ENCODE results near the gene CNTN4. TPM values are rescaled to one million over a fixed set of nuclear protein-coding genes. Genes with fewer than 3 reads are reported as not detected.
"Not testable (repeated sequence)": the region's sequence is repeated elsewhere in the genome, so short reads cannot be mapped to it uniquely, and the experiment has no call there.

The CNTN4 gene
- not detected in 2 replicates for total RNA-seq

DNA sequence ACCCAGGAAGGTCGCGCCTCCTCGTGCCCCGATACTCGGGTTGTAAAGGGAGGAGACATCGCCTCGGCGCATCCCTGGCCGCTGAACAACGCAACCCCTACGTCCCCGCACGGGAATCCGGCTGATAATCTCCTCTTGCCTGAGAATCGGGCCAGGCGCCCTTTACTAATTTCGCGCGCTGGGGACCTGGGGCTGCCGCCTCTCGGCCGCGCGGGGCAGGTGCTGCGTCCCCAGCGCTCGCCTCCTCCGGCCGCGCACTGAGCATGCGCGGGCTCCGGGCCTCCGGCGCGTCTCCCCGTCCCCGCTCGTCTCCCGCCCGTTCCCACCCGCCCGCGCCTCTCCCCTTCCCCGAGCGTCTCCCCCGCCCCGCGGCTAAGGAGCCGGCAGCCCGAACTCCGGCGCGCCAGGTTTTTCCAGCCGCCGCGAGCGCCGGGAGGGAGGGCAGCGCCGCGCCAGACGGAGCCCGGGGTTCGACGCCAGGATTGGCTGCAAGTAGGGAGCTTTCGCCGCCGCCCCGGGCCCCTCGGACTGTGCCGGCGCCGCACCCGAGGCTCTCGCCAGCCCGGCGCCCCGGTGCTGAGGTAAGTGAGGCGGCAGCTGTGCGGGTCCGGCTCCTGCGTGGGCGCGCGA lies at the start of gene CNTN4:
Gene CNTN4, plus strand, starts transcription at position 469 of the 630 bp plus-strand sequence.
- intact Hi-C loops (cut with micrococcal nuclease): no loop called here

DNA sequence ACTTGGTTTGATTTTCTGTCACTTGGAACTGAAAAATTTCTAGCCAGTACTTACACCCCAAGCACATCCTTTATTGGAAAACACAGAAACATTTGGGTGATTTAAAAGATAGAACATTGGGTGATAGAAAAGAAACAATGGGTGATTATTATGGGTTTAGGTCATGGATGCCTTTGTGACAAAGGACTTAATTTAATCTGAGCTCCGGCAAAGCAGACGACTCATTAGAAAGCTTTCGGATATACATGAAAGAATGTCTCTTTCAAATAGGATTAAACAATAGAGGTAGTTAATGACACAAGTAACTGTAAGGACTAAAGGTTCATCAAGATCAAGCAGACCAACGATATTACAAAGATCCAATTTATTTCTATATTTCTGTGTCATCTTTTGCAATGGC lies 37.3 kb upstream of the CNTN4 start:
- intact Hi-C loops (cut with micrococcal nuclease): no loop called here

DNA sequence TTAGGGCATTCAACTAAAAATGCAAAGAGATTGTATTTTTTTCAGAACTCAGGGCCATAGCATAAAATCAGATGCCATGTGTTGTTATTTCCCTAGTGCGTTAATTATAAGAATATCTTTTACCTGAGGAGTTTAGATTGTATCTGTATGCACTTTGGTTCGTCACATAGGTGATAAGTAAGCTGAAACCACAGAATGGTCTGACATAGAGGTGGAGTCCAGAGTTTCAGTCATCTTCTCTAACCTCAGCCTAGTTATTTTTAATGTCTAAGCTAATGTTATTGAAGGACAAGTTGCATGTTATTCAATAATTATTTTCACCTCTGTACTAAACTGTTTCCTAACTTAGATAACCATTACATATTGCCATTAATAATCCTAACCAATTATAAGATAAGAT lies 27.1 kb upstream of the CNTN4 start:
- intact Hi-C loops (cut with micrococcal nuclease): no loop called here

DNA sequence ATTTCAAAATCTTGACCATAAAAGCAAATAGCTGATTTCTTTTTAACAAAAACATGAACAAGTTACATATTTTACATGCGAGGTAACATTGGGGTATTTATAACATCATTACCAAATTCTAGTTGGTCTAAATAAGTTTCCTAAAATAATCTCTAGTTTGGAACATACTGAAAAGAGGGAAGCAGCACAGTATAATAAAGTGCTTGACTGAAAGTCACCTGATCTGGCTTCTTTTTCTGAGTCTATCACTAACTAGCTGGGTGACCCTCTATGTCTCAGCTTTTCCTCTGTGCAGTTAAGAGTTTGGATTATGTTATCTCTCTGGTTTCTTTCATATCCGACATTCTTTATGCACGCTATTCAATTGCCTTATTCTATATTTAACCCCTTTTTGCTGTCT lies 19.8 kb upstream of the CNTN4 start:
- intact Hi-C loops (cut with micrococcal nuclease): no loop called here

DNA sequence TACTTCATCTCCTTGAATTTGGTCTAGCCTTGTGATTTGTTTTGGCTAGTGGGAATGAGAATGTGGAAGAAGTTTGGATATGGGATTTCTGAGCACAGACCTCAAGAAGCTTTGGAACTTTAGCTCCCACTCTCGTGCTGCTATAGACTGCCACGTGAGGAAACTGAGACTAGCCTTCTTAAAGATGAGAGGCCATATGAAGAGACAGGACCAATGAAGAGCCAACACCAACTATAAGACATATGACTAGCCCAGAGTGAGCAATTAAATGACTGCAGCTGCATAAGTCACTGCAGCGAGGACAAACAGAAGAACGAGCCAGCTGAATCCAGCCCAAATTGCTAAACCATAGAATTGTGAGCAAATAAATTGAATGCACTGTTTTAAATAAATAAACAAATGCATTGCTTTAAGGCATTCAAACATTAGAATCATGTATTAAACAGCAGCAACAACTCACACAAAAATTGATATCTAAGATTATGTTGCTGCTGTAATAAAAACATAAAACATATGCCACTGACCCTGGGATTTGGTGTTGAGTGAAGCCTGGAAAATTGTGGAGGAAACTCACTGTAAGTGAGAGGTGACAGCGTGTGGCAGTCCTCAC lies 15.7 kb upstream of the CNTN4 start:
- intact Hi-C loops (cut with micrococcal nuclease): no loop called here

DNA sequence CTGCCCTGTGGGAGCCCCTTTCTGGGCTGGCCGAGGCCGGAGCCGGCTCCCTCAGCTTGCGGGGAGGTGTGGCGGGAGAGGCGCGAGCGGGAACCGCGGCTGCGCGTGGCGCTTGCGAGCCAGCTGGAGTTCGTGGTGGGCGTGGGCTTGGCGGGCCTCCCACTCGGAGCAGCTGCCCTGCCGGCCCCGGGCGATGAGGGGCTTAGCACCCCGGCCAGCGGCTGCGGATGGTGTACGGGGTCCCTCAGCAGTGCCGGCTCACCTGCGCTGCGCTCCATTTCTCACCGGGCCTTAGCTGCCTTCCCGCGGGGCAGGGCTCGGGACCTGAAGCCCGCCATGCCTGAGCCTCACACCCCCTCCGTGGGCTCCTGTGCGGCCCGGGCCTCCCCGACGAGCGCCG lies 15.1 kb upstream of the CNTN4 start:
- intact Hi-C loops (cut with micrococcal nuclease): not testable (repeated sequence)

DNA sequence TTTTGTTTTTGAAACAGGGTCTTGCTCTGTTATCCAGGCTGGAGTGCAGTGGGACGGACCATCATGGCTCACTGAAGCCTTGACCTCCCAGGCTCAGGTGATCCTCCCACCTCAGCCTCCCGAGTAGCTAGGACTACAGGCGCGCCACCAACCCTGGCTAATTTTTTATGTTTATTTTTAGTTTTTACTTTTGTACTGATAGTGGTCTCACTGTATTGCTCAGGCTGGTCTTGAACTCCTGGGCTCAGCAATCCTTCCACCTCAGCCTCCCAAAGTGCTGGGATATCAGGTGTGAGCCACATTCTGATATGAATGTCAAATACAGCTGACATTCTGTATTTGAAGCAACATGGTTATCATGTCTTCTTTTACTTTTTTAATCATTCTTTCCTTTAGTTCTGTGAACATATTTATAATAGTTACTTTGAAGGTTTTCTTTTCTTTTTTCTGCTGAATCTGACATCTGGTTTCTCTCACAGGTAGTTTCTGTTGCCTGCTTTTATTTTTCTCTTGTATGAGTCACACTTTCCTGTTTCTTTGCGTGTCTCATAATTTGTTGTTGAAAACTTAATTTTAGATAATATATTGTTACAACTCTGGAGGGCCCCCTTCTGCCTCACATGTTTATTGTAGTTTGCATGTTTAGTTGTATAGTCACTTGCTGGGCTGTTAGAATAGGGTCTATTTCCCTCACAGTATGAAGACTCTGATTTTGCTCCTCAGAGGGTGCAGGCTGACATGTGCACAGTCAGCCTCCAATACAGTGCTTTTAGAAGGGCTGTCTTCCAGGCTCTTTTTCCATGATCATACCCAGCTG lies 8.4 kb upstream of the CNTN4 start:
- intact Hi-C loops (cut with micrococcal nuclease): no loop called here

DNA sequence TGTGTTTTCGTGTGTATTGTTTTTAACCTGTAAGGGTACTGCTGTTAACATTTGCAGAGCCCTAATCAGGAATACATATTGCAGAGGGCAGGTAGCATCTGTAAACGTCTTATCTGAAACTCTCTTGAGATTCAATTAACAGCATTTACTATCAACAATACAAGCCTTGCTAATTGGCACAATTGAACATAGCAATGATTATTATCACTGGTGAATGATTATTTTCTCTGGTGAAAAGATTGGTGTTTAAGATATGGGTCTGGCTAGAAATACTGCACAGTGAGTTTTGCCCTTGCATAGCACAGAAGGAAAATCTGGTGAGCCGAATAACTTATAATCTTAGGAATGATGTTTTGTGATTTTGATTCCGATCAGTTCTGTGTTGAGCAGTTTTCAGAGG lies 5.9 kb upstream of the CNTN4 start:
- intact Hi-C loops (cut with micrococcal nuclease): no loop called here

DNA sequence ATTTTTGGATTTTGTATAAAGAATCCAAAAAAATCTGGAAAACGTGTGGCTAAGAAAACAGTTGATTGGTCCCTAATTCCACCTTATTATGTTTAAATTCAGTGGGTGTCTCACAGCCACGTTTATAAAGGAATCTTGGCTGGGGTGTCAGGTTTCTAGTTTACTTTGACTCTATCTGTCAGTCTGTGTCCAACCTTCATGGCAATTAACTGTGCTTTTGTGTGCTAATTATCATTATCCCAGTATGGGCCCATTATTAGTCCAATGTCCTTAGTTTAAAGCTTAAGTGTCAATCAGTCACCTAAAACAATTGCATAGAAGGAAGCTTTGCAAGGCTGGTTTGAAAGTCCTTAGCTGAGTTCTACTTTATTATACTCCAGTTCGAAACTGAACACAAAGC lies 3.7 kb upstream of the CNTN4 start:
- intact Hi-C loops (cut with micrococcal nuclease): no loop called here

DNA sequence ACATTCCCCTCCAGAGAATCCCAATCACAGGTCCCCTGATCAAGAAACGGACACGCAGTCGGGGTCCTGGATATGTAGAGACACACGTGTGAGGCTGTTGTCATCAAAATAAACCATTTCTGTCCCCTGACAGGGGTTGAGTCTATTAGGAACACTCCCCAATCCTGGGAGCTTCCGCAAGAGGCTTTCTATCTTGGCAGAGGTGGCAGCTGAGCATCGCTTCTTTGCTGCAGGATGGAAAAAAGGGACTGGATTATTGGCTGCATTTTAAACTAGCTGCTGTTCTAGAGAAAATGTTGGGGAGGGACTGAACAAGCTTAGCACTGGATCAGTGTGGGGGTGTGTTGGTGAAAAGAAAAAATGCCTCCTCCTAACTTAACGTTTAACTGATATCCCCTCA lies 2.5 kb upstream of the CNTN4 start:
- intact Hi-C loops (cut with micrococcal nuclease): no loop called here

DNA sequence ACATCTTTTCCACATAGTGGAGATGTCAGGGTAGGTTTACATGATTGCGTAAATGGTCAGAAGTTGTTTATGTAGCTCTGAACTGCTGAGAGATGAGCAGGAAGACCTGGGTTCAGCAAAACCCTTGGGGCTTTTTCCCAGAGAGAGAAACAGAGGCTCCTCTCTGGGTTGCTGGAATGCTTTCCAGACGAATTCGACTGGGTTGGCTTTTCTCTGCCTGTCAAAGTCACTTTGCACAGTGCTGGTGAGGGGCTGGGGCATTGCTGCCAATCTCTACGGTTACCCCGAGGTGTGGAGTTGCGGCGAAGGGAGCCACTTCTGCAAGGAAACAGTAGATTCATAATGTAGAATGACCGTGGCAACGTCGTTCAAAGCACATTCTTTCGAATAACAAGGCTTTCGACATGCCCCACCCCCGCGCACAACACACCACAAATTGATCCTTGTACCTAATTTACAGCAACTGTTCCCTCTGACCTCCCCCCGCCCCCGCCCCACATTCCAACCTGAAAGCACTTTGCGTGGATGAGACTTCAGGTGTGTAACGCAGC lies 950 bp upstream of the CNTN4 start:
- intact Hi-C loops (cut with micrococcal nuclease): no loop called here

DNA sequence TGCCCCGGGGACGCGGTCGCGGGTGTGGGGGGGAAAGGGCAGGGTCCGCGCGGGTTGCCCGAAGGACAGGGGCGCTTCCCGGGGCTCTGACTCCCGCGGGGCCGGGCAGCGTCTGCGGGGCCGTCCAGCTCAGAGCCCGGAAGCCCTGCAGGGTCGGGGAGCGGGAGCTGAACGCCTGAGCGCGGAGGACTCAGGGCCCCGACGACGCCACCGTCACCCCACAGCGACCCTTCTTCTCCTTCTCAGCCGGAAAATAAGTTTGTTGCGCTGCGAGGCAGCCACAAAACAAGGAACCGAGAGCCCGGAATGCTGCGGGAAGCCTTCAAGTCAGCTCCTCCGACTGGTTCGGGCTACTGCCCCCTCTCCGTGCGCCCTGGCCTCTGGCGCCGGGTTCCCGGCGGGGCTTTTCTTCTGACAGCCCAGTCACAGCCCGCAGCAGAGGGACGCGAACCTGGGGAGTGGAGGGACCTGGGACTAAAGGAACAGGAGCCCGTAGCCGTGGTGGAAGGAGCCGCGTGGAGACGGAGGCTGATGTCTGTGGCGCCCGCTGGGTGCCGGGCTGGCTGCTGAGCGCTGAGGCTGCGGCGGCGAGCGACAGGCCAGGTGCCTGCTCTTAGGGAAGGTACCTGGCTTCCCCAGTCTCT lies 484 bp downstream of the CNTN4 start:
- intact Hi-C loops (cut with micrococcal nuclease): no loop called here

DNA sequence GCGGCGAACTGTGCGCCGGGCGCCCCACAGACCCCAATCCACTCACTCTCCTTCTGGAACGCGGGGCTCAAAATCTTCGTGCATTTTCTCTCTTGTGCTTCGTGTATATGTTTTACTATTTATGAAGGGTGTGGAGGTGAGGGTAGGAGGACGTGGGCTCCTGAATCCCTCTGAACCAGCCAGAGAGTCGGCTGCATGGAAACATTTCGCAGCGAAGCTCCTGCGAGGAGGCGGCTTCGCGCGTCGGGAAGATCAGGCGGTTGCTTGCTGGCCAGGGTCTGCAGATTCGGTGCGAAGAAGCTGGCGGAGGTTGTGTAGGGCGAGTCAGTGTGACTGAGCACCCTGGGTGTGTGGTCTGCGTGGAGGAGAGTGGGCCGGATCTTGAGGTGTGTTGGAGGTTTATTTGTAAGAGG lies 1.1 kb downstream of the CNTN4 start:
- intact Hi-C loops (cut with micrococcal nuclease): no loop called here

DNA sequence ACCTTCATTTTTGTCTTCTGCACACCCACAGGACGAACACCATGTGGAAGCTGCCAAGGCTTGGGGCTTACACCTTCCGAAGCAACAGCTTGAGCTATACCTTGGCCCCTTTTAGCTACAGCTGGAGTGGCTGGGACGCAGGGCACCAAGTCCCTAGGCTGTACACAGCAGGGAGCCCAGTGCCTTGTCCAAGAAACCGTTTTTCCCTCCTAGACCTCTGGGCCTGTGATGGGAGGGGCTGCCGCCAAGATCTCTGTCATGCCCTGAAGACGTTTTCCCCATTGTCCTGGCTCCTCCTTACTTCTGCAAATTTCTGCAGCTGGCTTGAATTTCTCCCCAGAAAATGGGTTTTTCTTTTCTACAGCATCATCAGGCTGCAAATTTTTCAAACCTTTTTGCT lies 7.8 kb downstream of the CNTN4 start:
- intact Hi-C loops (cut with micrococcal nuclease): no loop called here

DNA sequence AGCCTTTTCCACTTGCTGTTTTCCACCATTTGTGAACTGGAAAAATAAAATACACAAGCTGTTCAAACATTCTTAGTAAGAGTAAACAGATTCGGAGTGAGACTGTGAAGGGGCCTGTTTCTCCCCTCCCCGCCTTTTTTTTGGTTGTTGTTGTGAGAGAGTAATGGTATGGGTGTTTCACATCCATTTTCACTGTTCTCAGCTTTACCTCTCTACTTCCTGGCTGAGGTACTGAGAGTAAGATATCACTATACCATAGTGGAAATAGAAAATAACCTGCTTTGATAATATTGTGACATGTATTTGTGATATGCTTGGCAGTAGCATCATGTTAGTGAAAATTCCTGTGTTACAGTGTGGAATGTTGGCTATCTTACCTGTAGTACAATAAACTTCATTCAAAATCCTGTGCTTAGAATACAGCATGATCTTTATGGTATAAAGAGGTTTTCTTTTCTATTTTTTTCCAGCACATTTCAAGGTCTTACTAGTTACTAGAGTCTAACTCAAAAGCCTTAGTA lies 12.0 kb downstream of the CNTN4 start:
- intact Hi-C loops (cut with micrococcal nuclease): no loop called here

DNA sequence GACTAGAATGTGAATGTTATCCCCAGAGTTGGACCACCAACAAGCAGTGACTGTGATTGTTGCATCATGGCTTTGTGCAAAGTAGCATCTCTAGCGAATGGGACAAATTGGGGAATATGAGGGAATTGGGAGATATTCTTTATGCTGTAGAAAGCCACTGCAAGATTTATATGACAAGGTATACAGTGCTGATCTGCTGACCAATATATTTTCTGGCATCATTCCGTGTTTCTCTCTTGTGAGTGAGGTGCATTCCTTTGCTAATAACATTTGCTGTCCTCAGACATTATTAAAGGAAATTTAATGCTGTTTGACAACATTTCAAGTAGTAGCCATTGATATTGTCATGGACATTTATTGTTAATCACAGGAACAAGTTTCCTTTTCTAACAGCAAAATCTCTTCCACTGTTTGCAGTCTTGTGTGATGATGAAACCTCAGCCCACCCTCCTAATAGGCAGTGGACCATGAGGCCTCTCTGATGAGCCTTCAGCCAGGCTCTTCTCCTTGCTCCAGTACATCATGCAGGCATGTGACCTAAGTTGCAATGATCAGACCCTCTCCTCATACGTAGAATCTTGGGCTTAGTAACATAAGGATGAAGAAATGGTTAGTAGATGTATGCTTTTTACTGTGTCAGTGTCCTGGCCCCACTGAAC lies 16.1 kb downstream of the CNTN4 start:
- intact Hi-C loops (cut with micrococcal nuclease): no loop called here

DNA sequence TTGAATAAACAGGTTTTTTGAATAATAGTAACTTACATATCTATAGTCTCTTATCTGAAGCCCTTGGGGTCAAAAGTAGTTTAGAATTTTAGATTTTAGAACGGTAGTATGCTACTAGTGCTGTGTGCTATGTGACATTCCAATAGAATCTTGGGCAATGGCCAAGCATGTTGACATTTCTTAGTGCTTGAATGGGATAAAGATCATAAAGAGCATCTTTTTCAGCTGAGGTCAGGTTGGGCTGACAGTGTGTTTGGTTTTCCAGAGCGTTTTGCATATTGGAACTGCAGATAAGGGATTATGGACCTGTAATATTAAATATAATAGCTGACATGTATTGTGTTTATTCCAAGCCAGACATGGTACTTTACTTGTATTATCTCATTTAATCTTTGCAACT lies 32.1 kb downstream of the CNTN4 start:
- intact Hi-C loops (cut with micrococcal nuclease): no loop called here

DNA sequence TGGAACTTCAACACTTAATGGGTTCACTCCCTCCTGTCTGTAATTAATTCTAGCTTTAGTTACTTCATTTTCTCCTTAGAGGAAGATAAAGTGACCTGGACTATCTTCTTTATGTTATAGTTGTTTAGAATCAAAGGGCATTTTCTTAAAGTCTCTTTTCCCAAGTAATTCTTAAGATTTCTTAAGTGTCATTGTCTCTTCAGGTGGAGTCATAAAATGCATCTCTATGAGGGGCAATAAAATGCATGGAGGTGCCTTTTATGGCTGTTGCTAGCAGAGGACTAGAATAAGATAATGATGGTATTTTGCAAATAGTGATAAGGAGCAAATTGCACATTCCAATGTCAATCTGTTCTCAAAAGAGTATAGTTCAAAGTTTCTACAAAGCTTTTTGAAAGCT lies 34.5 kb downstream of the CNTN4 start:
- intact Hi-C loops (cut with micrococcal nuclease): no loop called here

DNA sequence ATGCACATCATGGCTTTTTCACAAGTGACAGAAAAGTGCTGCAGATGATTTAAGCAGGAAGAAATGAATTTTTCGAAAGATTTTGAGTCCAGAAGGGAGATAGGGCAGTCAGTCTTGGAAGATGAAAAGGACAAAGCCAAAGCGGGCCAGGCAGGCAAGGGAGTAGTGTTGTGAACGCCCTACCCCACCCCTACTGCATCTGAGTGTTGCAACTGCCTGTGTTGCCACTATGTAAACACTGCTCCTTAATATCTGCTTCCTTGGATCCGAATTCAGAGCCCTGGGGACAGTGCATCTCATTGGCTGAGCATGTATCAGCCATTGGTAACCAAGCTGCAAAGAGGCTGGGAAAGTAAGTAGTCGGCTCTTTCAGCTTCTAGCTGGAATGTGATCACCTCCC lies 39.0 kb downstream of the CNTN4 start:
- intact Hi-C loops (cut with micrococcal nuclease): no loop called here

DNA sequence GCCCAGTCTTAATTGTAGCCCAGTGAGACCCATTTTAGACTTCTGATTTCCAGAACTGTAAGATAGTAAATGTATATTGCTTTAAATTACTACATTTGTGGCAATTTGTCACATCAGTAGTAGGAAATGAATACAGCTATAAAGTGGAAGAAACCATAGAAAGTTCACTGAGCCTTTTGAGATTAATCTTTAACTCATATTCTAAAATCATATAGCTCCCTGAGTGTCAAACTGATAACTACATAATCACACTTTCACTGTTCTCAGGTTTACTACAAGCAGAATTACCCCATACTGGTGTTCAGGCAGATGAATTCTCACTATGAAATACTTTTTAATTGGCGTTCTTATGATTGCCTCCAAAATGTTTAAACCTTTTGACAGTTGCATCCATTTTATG lies 42.8 kb downstream of the CNTN4 start:
- intact Hi-C loops (cut with micrococcal nuclease): no loop called here
